K562 (cell line): Measurements from ENCODE around the gene EXD2. TPM values are rescaled to one million over a fixed set of nuclear protein-coding genes. Genes with fewer than 3 reads are reported as not detected.

ENCODE experiments used
- ATAC-seq: fragments of 200-7000 bp; cut with Tn5 transposase; 3 replicates; pipeline ENCODE4 v1.9.1; 2020; ENCODE audit warnings: moderate library complexity
- BruUV-seq: library from RNA; stranded (reverse); fragments of 400-500 nt; replicated peaks from 2 replicates; lab custom pipeline; 2021; lab: Mats Ljungman, UMichigan
- CTCF ChIA-PET: fragments of 300-600 bp; formaldehyde crosslinking; extraction: SDS; loops from one replicate; lab custom pipeline; 2021; ENCODE audit warnings: low intra/inter-chr PET ratio; lab: Yijun Ruan, JAX
- POLR2A ChIA-PET: fragments of 300-600, 350-650 bp; sonication (Branson Sonifier 250); formaldehyde crosslinking; extraction: SDS; loops from one replicate; lab custom pipeline; 2021; ENCODE audit warnings: antibody characterized with exemption, inconsistent platforms; lab: Yijun Ruan, JAX
- DNase-seq, 4 experiments: peaks; one replicate each; pipeline versions ENCODE4 v3.0.0 to v3.0.0-alpha.2; 2011 to 2018; ENCODE audit warnings: low spot score in 3 of 4, mixed read lengths in 3 of 4; ENCODE audit errors: extremely low read depth in 1 of 4
- FAIRE-seq: peaks from 2 replicates; lab custom pipeline; 2011; peaks lifted over from hg19 to GRCh38; lab: Jason Lieb, UNC
- H2AFZ ChIP-seq: 2 replicates; pipeline ENCODE4 v1.6.0; 2011; ENCODE audit warnings: low read depth, low read length, control low read depth, inconsistent platforms
- H3K27ac ChIP-seq: fragments of 200-600 bp; 3 replicates; pipeline ENCODE4 v1.8.0; 2011; ENCODE audit warnings: low read depth, mild to moderate bottlenecking, control low read depth, inconsistent platforms, low read length, moderate library complexity, mixed read lengths; ENCODE audit errors: extremely low read depth
- H3K27me3 ChIP-seq, 2 experiments: fragments of 300-600 bp in 1 of 2; 2 replicates in 1 of 2; 3 replicates in 1 of 2; pipeline versions ENCODE4 v1.6.0 to v1.8.0; 2011; ENCODE audit warnings: inconsistent platforms in 2 of 2, low read length in 2 of 2, mild to moderate bottlenecking in 1 of 2, mixed read lengths in 1 of 2, moderate library complexity in 1 of 2; ENCODE audit not compliant: control insufficient read depth in 2 of 2, insufficient read depth in 2 of 2
- H3K36me3 ChIP-seq: fragments of 300-600 bp; 3 replicates; pipeline ENCODE4 v1.8.0; 2011; ENCODE audit warnings: mild to moderate bottlenecking, low read length, inconsistent platforms; ENCODE audit not compliant: control insufficient read depth, insufficient read depth
- H3K4me1 ChIP-seq, 2 experiments: fragments of 200-600 bp in 1 of 2; replicated peaks in 1 of 2; 2 replicates in 1 of 2; 3 replicates in 1 of 2; pipeline versions ENCODE4 v1.5.1 to v1.8.0; 2011; ENCODE audit warnings: inconsistent platforms in 2 of 2, low read length in 2 of 2, mild to moderate bottlenecking in 1 of 2, mixed read lengths in 1 of 2, moderate library complexity in 1 of 2; ENCODE audit not compliant: control insufficient read depth in 2 of 2, insufficient read depth in 2 of 2
- H3K4me2 ChIP-seq: 2 replicates; pipeline ENCODE4 v1.6.1; 2011; ENCODE audit warnings: low read length, control low read depth, inconsistent platforms, mixed read lengths; ENCODE audit not compliant: insufficient read depth
- H3K4me3 ChIP-seq: fragments of 200-600 bp; sonication (generic), shearing (Covaris generic); 2 replicates; pipeline ENCODE4 v1.5.1; 2016; ENCODE audit warnings: control low read depth, inconsistent platforms
- H3K79me2 ChIP-seq: fragments of 200-600 bp; 3 replicates; pipeline ENCODE4 v1.8.0; 2011; ENCODE audit warnings: low read length, inconsistent platforms; ENCODE audit not compliant: control insufficient read depth, insufficient read depth
- H3K9ac ChIP-seq, 2 experiments: 2 replicates each; pipeline versions ENCODE4 v1.6.0 to v1.6.1; 2011; ENCODE audit warnings: low read depth in 2 of 2, low read length in 2 of 2, control low read depth in 1 of 2, inconsistent platforms in 1 of 2, mild to moderate bottlenecking in 1 of 2, mixed read lengths in 1 of 2; ENCODE audit not compliant: insufficient read depth in 1 of 2
- H3K9me1 ChIP-seq: one replicate; pipeline ENCODE4 v1.6.0; 2011; ENCODE audit warnings: inconsistent platforms, mild to moderate bottlenecking, low read length, moderate library complexity; ENCODE audit not compliant: control insufficient read depth, insufficient read depth
- H3K9me3 ChIP-seq: replicated peaks from 2 replicates; pipeline ENCODE4 v1.5.1; 2011; ENCODE audit warnings: low read depth, low read length, inconsistent platforms; ENCODE audit not compliant: control insufficient read depth, insufficient read depth
- H4K20me1 ChIP-seq: replicated peaks from 2 replicates; pipeline ENCODE4 v1.6.1; 2011; ENCODE audit warnings: low read length, inconsistent platforms, mixed read lengths; ENCODE audit not compliant: control insufficient read depth, insufficient read depth
- CBFB ChIP-seq: sonication (generic); formaldehyde crosslinking; IDR thresholded peaks from 2 replicates; pipeline ENCODE4 v1.4.0; 2020; ENCODE audit warnings: mild to moderate bottlenecking, missing genetic modification reagents
- CGGBP1 ChIP-seq: fragments of 250-450 bp; sonication (Bioruptor Pico); IDR thresholded peaks from 2 replicates; pipeline ENCODE4 v1.9.0; 2021; ENCODE audit warnings: mild to moderate bottlenecking
- GABPB2 ChIP-seq: fragments of 250-450 bp; sonication (Bioruptor Pico); conservative IDR thresholded peaks from 2 replicates; pipeline ENCODE4 v1.5.1; 2021; ENCODE audit warnings: mild to moderate bottlenecking
- HDAC3 ChIP-seq: fragments of 450-650 bp; IDR thresholded peaks from 2 replicates; pipeline ENCODE4 v1.6.1; 2018; ENCODE audit warnings: borderline replicate concordance, mild to moderate bottlenecking, moderate library complexity; ENCODE audit not compliant: partially characterized antibody
- MBD1 ChIP-seq: fragments of 250-450 bp; sonication (Bioruptor Pico); IDR thresholded peaks from 2 replicates; pipeline ENCODE4 v1.8.0; 2022; ENCODE audit warnings: inconsistent platforms
- MEF2D ChIP-seq: conservative IDR thresholded peaks from 2 replicates; pipeline ENCODE4 v1.6.1; 2016; ENCODE audit warnings: low read depth, missing genetic modification characterization, missing compliant biosample characterization
- NFE2 ChIP-seq: IDR thresholded peaks from 2 replicates; pipeline ENCODE4 v1.6.1; 2014; ENCODE audit warnings: antibody characterized with exemption, low read depth
- RFX7 ChIP-seq: fragments of 250-450 bp; sonication (Bioruptor Pico); IDR thresholded peaks from 2 replicates; pipeline ENCODE4 v1.5.1; 2021; ENCODE audit warnings: mild to moderate bottlenecking
- SAFB2 ChIP-seq: fragments of 200-400 bp; formaldehyde crosslinking; IDR thresholded peaks from 2 replicates; pipeline ENCODE4 v1.6.1; 2018; ENCODE audit warnings: borderline replicate concordance, low read length, low read depth, moderate library complexity; ENCODE audit not compliant: severe bottlenecking
- ZNF583 ChIP-seq: fragments of 250-450 bp; sonication (Bioruptor Pico); IDR thresholded peaks from 2 replicates; pipeline ENCODE4 v1.4.0; 2020
- WGBS: fragments of 100-300 bp; shearing (Covaris generic); methylation state at CpG from one replicate; pipeline ENCODE4 v1.1.6; 2016; ENCODE audit warnings: low coverage, mixed read lengths; ENCODE audit not compliant: insufficient coverage; ENCODE audit errors: missing lambda C conversion rate; 5-methylcytosine and 5-hydroxymethylcytosine counted together
- in situ Hi-C: fragments of 300-500 bp; cut with MboI; formaldehyde crosslinking; loops from 4 replicates; pipeline ENCODE4 v1.15.0; 2018; ENCODE audit warnings: inconsistent platforms, mixed read lengths
- intact Hi-C: fragments of 100-400 bp; cut with micrococcal nuclease; formaldehyde crosslinking; loops from 2 replicates; pipeline ENCODE4 v1.14.2; 2022
- polyA plus RNA-seq, 8 experiments: library from polyadenylated mRNA; depleted of rRNA in 4 of 8; stranded (reverse) in 5 of 8; unstranded in 3 of 8; fragments of >200 nt; fragmentation: Nextera tagmentation in 2 of 8; fragmentation: Illumina TruSeq in 1 of 8; extraction: Ambion mirVana in 2 of 8; extraction: Trizol in 1 of 8; gene quantifications; 2 replicates each; pipeline versions ENCODE4 v1.2.1 to v1.2.3, GENCODE V29; 2011 to 2014; ENCODE audit warnings: inconsistent platforms in 1 of 8, missing spikeins in 1 of 8
- total RNA-seq, 7 experiments: library from RNA; depleted of rRNA in 6 of 7; stranded (reverse); fragments of >200 nt in 6 of 7; fragmentation: Illumina TruSeq in 2 of 7; extraction: Trizol in 2 of 7; gene quantifications; 2 replicates each; pipeline versions ENCODE4 v1.2.1 to v1.2.3, GENCODE V29; 2011 to 2021; ENCODE audit warnings: low replicate concordance in 1 of 7

The EXD2 gene
- total and polyA plus RNA-seq, 9 of the 15 experiments (the other 6 are each of a cell fraction or from before 2014, with no cell fraction given), result 1.6 to 7.5 (median 3.7) TPM

DNA sequence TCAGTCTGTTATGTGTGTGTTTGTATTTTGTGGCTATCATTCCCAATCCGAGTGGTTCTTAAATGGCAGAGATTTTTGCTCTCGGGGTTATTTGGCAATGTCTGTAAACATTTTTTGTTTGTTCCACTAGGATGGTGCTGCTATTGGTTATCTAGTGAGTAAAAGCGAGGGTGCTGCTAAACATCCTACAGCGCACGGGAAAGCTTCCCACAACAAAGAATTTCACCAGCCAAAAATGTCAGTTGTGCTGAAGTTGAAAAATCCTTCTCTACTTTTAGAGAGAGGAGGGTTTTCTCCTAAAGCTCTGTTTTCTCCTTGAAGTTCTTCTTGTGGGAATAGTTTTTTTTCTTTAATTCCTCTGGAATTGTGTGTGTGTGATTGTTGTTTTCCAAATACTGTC lies 2.4 kb downstream of the EXD2 start:
- 86% methylated on average over 5 of the region's 5 CpGs for WGBS
- in situ Hi-C loops (no loop called here), intact Hi-C loops (loop anchor here (5.0 kb wide), 1 partner anchor 41 kb away; the partner anchor contains the start of gene DCAF5)

More for the DNA sequence above, 2.4 kb downstream of the EXD2 start:
- H3K9ac ChIP-seq, result no peak overlapping the region
- H3K4me3 ChIP-seq, result no peak overlapping the region
- H3K4me1 ChIP-seq, result peaks cover 0 to 5% of the 10 kb centered on the region in 2 experiments; a peak in 2 of 5 replicates
- H3K9me3 ChIP-seq, result no peaks in the 10 kb centered on the region
- no peak overlapping the region for H3K27ac ChIP-seq
- no peak for DNase-seq
- no peak for TF ChIP-seq RFX7 (CRISPR knock-in tag)
- no peak for TF ChIP-seq NFE2
- no peak for TF ChIP-seq SAFB2
- TF ChIP-seq CBFB (CRISPR knock-in tag), result no peak
- no peak for TF ChIP-seq MBD1 (CRISPR knock-in tag)
- TF ChIP-seq HDAC3, result no peak
- no peak for TF ChIP-seq ZNF583 (CRISPR knock-in tag)
- no peak for TF ChIP-seq CGGBP1 (CRISPR knock-in tag)
- no peak for TF ChIP-seq GABPB2
- TF ChIP-seq MEF2D (tag), result no peak
- TF ChIP-seq, all 486 proteins: peak for 0
- ChIA-PET POLR2A (interaction anchor here (0.6 kb wide), 1 partner anchor 1768 kb away, joined by 3 read pairs; no protein-coding TSS in a partner anchor), CTCF (no interaction called here)
- H2AFZ ChIP-seq, result no peak overlapping the region
- H3K9me1 ChIP-seq, result no peaks in the 10 kb centered on the region
- H3K4me2 ChIP-seq, result no peak overlapping the region
- no peaks in the 10 kb centered on the region for H3K27me3 ChIP-seq
- no peak for ATAC-seq
- no peaks in the 10 kb centered on the region for H4K20me1 ChIP-seq
- peaks cover 5% of the 10 kb centered on the region for H3K79me2 ChIP-seq
- BruUV-seq, result no TSS peak
- FAIRE-seq, result no peak
- no peaks in the 10 kb centered on the region for H3K36me3 ChIP-seq
